IPS-18a (cell line): ENCODE data around the gene ETNK2.
A peak's percentile ranks its signal among the peaks of the same experiment; 100 is the strongest.

Experiments used
- H3K27ac ChIP-seq: one replicate; pipeline ENCODE4 v1.5.1; 2013; ENCODE audit warnings: low read length
- H3K27me3 ChIP-seq: one replicate; pipeline ENCODE4 v1.6.1; 2013; ENCODE audit warnings: mild to moderate bottlenecking, low read length; ENCODE audit not compliant: control insufficient read depth, insufficient read depth
- H3K36me3 ChIP-seq: one replicate; pipeline ENCODE4 v1.6.1; 2013; ENCODE audit warnings: low read depth, low read length; ENCODE audit not compliant: control insufficient read depth
- H3K4me1 ChIP-seq: one replicate; pipeline ENCODE4 v1.6.1; 2013; ENCODE audit warnings: low read depth, low read length; ENCODE audit not compliant: control insufficient read depth
- H3K4me3 ChIP-seq: one replicate; pipeline ENCODE4 v1.5.1; 2013; ENCODE audit warnings: low read length
- H3K9ac ChIP-seq: one replicate; pipeline ENCODE4 v1.6.1; 2013; ENCODE audit warnings: mild to moderate bottlenecking, low read length, moderate library complexity
- H3K9me3 ChIP-seq: one replicate; pipeline ENCODE4 v1.6.1; 2013; ENCODE audit warnings: low read depth, low read length; ENCODE audit not compliant: control insufficient read depth

ETNK2 gene

DNA sequence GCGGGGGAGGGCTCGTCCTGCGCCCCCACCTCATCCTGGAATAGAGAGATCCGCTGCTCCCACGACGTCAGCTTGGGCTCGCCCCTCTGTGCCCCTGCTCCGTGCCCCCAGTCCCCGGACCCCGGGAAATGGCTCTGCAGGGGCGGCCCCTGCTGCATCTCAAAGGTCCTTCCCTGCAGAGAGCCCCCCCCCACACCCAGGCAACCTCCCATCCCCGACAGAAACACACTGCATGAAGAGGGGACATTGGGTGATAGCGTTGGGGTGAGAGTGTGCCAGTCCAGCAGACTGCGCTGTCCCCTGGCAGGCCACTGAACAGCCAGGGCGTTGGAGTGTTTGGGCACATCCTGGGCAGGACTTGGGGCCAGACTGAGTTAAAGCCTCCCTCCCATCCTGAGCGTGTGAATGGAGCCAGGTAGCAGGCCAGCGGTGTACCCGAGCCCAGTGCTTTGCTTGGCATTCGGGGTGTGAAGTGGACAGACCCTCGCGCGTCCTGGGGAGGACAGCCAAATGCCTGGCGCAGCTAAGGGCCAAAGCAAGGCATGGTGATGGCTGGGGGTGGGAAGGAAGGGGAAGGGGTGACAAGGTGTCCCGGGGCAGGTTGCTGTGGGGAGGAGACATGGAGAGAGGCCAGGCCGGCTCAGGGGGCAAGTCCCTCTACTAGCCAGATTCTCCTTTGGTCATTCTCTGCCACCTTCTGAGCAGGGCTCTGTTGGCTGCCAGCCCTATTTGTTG, 633 bp upstream of the ETNK2 start:
- Histone ChIP-seq H3K4me3 (peak overlapping the region; percentile 54), H3K27ac (no peak overlapping the region), H3K9ac (peak overlapping the region; percentile 12)

DNA sequence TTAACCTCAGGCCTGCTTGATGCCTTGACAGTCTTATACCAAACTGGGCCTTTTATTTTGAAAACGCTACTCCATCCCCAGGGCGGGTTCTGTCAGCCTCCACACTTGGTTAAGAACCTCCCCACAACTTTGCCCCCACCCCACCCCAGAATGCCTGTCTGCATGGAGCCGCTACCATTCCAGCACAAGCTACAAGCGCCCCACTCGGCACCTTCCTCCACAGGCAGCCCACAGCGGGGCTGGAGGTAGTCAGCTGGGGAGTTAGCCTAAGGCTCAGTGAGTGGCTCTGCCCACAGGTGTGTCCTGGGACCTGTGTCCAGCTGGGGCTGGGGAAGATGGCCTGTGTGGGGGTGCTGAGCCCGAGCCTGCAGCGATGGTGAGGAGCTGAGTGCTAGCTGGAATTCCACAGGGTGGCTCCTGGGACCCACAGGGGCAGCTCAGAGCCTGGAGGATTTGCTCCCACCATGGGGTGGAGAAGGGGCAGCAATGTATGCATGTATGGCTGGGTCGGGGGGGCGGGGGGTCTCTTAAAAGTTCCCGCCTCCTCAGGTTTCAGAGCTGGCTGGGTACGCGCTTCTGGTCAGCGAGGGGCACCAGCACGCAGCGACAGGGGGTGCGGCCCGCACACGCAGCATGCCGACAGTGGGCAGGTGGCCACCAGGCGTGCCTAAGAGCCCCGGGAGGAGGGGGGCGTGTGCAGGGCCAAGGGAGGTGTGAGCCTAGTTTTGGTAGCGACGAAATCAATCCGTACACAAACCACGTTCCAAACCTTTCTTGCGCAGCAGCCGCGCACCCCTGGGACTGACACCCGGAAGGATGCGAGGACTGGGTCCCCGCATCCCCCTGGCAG, 917 bp downstream of the ETNK2 start:
- Histone ChIP-seq H3K36me3 (no peaks in the 10 kb centered on the region), H3K27ac (no peak overlapping the region), H3K4me3 (peak overlapping the region; percentile 66), H3K4me1 (peaks cover 23% of the 10 kb centered on the region), H3K27me3 (peaks cover 18% of the 10 kb centered on the region), H3K9me3 (no peaks in the 10 kb centered on the region), H3K9ac (peak overlapping the region; percentile 30)

More for the DNA sequence above, 633 bp upstream of the ETNK2 start:
- Histone ChIP-seq H3K27me3 (peaks cover 18% of the 10 kb centered on the region), H3K36me3 (no peaks in the 10 kb centered on the region), H3K4me1 (peaks cover 14% of the 10 kb centered on the region), H3K9me3 (no peaks in the 10 kb centered on the region)

- H3K9ac ChIP-seq = no peak overlapping the region
These were observed 1.9 kb downstream of the ETNK2 start for GRCh38 chr1:204149635-204150565.

DNA sequence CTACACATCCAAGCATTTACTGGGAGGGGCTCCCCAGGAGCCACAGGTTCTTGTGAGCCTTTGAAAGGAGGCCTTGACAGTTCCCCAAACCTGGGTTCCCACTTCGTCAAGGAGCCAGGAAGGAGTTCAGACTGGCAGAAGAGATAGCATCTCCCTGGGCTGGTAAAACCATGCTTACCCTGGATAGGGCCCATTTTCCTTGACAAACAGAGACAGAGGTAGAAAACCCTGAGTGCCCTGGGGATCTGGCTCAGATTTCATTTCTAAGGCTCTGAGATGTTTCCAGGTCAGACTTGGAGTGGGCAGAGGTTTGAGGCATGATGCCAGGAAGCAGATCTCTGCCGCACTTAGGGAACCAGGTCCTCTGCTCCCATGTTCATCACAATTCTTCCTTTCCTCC, 2.7 kb downstream of the ETNK2 start:
- no peaks in the 10 kb centered on the region for H3K36me3 ChIP-seq
- no peaks in the 10 kb centered on the region for H3K9me3 ChIP-seq
- H3K9ac ChIP-seq = no peak overlapping the region
- H3K4me3 ChIP-seq = no peak overlapping the region
- peaks cover 23% of the 10 kb centered on the region for H3K4me1 ChIP-seq
- no peak overlapping the region for H3K27ac ChIP-seq
- peaks cover 18% of the 10 kb centered on the region for H3K27me3 ChIP-seq

More at GRCh38 chr1:204149635-204150565, 1.9 kb downstream of the ETNK2 start:
- Histone ChIP-seq H3K4me1 (peaks cover 23% of the 10 kb centered on the region), H3K27ac (no peak overlapping the region), H3K27me3 (peaks cover 18% of the 10 kb centered on the region), H3K9me3 (no peaks in the 10 kb centered on the region), H3K4me3 (no peak overlapping the region), H3K36me3 (no peaks in the 10 kb centered on the region)

DNA sequence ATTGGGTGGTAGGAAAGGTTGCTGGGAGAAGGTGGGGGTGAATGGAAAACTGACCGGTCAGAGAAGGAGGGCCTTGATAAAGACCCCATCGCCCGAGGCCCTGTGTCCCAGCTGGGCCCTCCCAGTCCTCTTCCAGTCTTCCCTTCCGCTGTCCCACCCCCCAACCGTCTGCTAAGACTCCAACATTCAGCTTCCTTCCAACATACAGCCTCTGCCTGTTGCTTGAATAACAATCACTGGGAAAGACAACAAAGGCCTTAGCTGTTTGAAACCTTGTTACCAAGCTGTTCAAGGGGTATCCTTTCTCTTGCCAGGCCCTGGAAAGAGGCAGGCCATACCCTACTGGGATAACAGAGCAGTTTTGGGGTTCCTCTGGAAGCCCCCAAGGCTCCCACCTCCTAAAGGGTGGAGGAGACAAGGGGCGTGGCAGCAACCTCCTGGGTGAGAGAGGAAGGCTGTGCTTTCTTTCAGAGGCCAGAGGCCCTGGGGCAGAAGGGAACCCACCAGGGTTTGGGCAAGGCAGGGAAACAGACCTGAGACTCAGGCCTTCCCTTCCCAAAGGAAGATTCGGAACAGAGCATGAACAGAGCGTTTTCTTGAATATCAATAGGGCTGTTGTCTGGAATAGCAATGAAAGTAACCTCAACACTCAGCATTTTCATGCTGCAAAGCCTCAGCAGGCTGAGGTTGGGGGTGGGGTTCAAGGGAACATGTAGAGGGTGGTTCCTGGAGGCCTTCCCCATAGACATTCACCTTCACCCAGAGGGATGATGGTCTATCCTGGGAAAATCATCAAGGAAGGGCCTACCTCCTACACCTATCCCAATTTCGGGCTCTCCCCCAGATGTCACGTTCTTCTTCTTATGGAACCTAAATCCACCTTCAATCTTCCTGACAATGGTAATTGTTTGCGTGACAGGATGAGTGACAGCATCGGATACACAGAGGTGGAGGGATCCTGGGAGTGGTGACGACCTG, 4.1 kb downstream of the ETNK2 start:
- peak overlapping the region; percentile 1 for H3K27ac ChIP-seq
- H3K36me3 ChIP-seq = no peaks in the 10 kb centered on the region
- peaks cover 14% of the 10 kb centered on the region for H3K27me3 ChIP-seq
- peak overlapping the region; percentile 5 for H3K9ac ChIP-seq
- H3K4me1 ChIP-seq = peaks cover 23% of the 10 kb centered on the region
- peak overlapping the region; percentile 28 for H3K4me3 ChIP-seq
- no peaks in the 10 kb centered on the region for H3K9me3 ChIP-seq

DNA sequence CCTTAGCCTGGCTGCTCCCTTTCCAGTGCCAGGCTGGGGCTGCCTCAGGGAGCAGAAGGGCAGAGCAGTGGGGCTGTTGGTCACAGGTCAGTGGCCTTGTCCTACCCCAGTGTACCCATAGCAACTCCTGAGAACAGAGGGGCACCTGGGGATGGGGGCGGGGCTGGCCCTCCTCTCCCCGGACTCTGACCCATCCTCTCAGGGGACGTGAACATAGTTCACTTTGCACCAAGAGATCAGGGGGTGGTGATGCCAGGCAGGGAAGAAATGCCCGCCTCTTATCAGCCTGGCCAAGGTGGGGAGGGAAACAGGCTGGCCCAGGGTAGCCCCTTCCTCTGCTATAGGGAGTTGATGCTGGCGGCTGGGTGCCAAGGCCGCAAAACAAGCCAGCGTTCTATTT, 4.9 kb downstream of the ETNK2 start:
- Histone ChIP-seq H3K4me3 (no peak overlapping the region), H3K9ac (peak overlapping the region; percentile 5), H3K9me3 (no peaks in the 10 kb centered on the region), H3K4me1 (peaks cover 23% of the 10 kb centered on the region), H3K27ac (no peak overlapping the region), H3K27me3 (peaks cover 9% of the 10 kb centered on the region), H3K36me3 (no peaks in the 10 kb centered on the region)

GRCh38 chr1:204146309-204146708, 5.5 kb downstream of the ETNK2 start:
- Histone ChIP-seq H3K27ac (no peak overlapping the region), H3K36me3 (no peaks in the 10 kb centered on the region), H3K4me3 (no peak overlapping the region), H3K4me1 (peaks cover 23% of the 10 kb centered on the region), H3K9me3 (no peaks in the 10 kb centered on the region), H3K27me3 (peaks cover 5% of the 10 kb centered on the region), H3K9ac (no peak overlapping the region)

- Histone ChIP-seq H3K27ac (no peak overlapping the region), H3K4me1 (peaks cover 23% of the 10 kb centered on the region), H3K9me3 (no peaks in the 10 kb centered on the region), H3K36me3 (no peaks in the 10 kb centered on the region), H3K4me3 (no peak overlapping the region), H3K9ac (no peak overlapping the region), H3K27me3 (no peaks in the 10 kb centered on the region)
These were observed 6.8 kb downstream of the ETNK2 start for GRCh38 chr1:204145033-204145504.

DNA sequence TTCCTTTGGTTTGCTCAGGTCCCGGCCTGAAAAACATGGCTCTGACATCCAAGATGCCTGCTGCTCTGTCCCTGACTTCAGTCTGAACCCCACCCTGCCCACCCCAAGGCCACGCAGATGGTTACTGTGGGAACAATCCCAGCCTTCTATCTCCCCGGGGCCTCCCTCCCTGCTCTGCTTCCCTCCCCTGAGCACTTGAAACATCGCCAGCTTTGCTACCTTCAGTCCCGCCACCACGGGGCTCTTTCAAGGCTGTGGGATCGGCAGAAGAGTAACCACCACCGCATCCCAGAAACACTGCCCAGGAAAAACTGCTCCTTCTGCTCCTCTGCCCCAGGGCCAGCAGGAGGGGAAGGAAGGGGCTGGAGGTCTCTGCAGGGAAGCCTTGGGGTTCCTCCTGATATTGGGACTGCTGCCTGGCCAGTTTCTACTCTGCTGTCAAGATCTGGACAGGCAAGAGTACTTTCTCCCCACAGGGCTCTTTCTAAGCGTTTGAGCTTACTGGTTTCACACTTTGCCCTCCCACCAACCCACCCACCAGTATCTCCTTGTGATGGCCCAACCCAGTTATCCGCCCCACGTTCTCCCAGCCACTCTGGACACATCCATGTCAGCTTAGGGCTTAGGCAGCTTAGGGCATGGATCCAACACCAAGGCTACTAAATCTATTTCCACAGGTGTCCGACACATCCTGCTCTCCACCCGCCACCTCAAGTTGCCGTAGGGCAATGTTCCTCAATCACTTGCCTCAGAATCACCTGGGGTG, 8.4 kb downstream of the ETNK2 start:
- peaks cover 19% of the 10 kb centered on the region for H3K4me1 ChIP-seq
- no peaks in the 10 kb centered on the region for H3K9me3 ChIP-seq
- no peak overlapping the region for H3K27ac ChIP-seq
- H3K9ac ChIP-seq = no peak overlapping the region
- H3K36me3 ChIP-seq = no peaks in the 10 kb centered on the region
- no peaks in the 10 kb centered on the region for H3K27me3 ChIP-seq
- no peak overlapping the region for H3K4me3 ChIP-seq
